ENCODE measurements around the gene QKI.

Gene QKI

GRCh38 chr6:163600781-163601180 is 186.3 kb downstream of the QKI start:
- no peak for TF ChIP-seq CTCF (IDR thresholded peaks at IDR 0.05; ENCODE audit: low read depth, low read length, missing control alignments)
- H3K4me3 ChIP-seq (ENCODE audit: low read depth, low read length), result no peak overlapping the region
- in situ Hi-C loops (cut with HindIII; ENCODE audit: low sequenced_read_pairs), result no loop called here
- DNase-seq (ENCODE audit: low read depth), result no peak

- no peak overlapping the region for H3K4me3 ChIP-seq (ENCODE audit: low read depth, low read length)
- in situ Hi-C loops (cut with HindIII; ENCODE audit: low sequenced_read_pairs), result no loop called here
- DNase-seq (ENCODE audit: low read depth), result no peak
- no peak for TF ChIP-seq CTCF (IDR thresholded peaks at IDR 0.05; ENCODE audit: low read depth, low read length, missing control alignments)
These were observed 188.3 kb downstream of the QKI start for GRCh38 chr6:163602851-163603250.

GRCh38 chr6:163603395-163603794 is 188.9 kb downstream of the QKI start:
- H3K4me3 ChIP-seq (ENCODE audit: low read depth, low read length), result no peak overlapping the region
- in situ Hi-C loops (cut with HindIII; ENCODE audit: low sequenced_read_pairs), result no loop called here
- no peak for TF ChIP-seq CTCF (IDR thresholded peaks at IDR 0.05; ENCODE audit: low read depth, low read length, missing control alignments)
- DNase-seq (ENCODE audit: low read depth), result no peak

GRCh38 chr6:163605385-163606097 is 191.0 kb downstream of the QKI start:
- no peak for DNase-seq (ENCODE audit: low read depth)
- H3K4me3 ChIP-seq (ENCODE audit: low read depth, low read length), result no peak overlapping the region
- in situ Hi-C loops (cut with HindIII; ENCODE audit: low sequenced_read_pairs), result loop anchor here (5.0 kb wide), 1 partner anchor 102 kb away; no protein-coding TSS in a partner anchor
- no peak for TF ChIP-seq CTCF (IDR thresholded peaks at IDR 0.05; ENCODE audit: low read depth, low read length, missing control alignments)

GRCh38 chr6:163607792-163608191 is 193.3 kb downstream of the QKI start:
- DNase-seq (ENCODE audit: low read depth), result no peak
- no peak for TF ChIP-seq CTCF (IDR thresholded peaks at IDR 0.05; ENCODE audit: low read depth, low read length, missing control alignments)
- no peak overlapping the region for H3K4me3 ChIP-seq (ENCODE audit: low read depth, low read length)
- in situ Hi-C loops (cut with HindIII; ENCODE audit: low sequenced_read_pairs), result loop anchor here (5.0 kb wide), 1 partner anchor 100 kb away; no protein-coding TSS in a partner anchor

GRCh38 chr6:163608204-163608644 is 193.7 kb downstream of the QKI start:
- no peak for TF ChIP-seq CTCF (IDR thresholded peaks at IDR 0.05; ENCODE audit: low read depth, low read length, missing control alignments)
- no peak for DNase-seq (ENCODE audit: low read depth)
- in situ Hi-C loops (cut with HindIII; ENCODE audit: low sequenced_read_pairs), result loop anchor here (5.0 kb wide), 1 partner anchor 99 kb away; no protein-coding TSS in a partner anchor
- H3K4me3 ChIP-seq (ENCODE audit: low read depth, low read length), result no peak overlapping the region

Data from astrocyte of the cerebellum (primary cell).